GM06990 (cell line): ENCODE data around the gene XRN2.

ENCODE experiments used
- DNase-seq: peaks from one replicate; pipeline ENCODE4 v3.0.0-alpha.2; 2011; ENCODE audit not compliant: insufficient read length; ENCODE audit errors: extremely low read depth
- H3K27me3 ChIP-seq: replicated peaks from 2 replicates; pipeline ENCODE4 v1.6.0; 2011; ENCODE audit warnings: low read length; ENCODE audit not compliant: control insufficient read depth, insufficient read depth
- H3K36me3 ChIP-seq: 2 replicates; pipeline ENCODE4 v1.5.1; 2011; ENCODE audit warnings: low read length; ENCODE audit not compliant: control insufficient read depth, insufficient read depth
- H3K4me3 ChIP-seq: replicated peaks from 2 replicates; pipeline ENCODE4 v1.5.1; 2011; ENCODE audit warnings: low read depth, mild to moderate bottlenecking, control low read depth, low read length
- TF ChIP-seq, protein P1 (sequence below): IDR thresholded peaks from 2 replicates; pipeline ENCODE4 v1.5.1; 2011; ENCODE audit warnings: low read length, control low read depth, mild to moderate bottlenecking, inconsistent platforms; ENCODE audit not compliant: insufficient read depth, poor library complexity, severe bottlenecking

Gene XRN2

GRCh38 chr20:21272679-21273078 lies 30.5 kb upstream of the XRN2 start:
- DNase-seq = peak; percentile 39
- TF ChIP-seq, protein P1, sequence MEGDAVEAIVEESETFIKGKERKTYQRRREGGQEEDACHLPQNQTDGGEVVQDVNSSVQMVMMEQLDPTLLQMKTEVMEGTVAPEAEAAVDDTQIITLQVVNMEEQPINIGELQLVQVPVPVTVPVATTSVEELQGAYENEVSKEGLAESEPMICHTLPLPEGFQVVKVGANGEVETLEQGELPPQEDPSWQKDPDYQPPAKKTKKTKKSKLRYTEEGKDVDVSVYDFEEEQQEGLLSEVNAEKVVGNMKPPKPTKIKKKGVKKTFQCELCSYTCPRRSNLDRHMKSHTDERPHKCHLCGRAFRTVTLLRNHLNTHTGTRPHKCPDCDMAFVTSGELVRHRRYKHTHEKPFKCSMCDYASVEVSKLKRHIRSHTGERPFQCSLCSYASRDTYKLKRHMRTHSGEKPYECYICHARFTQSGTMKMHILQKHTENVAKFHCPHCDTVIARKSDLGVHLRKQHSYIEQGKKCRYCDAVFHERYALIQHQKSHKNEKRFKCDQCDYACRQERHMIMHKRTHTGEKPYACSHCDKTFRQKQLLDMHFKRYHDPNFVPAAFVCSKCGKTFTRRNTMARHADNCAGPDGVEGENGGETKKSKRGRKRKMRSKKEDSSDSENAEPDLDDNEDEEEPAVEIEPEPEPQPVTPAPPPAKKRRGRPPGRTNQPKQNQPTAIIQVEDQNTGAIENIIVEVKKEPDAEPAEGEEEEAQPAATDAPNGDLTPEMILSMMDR = no peak
- Histone ChIP-seq H3K36me3 (no peaks in the 10 kb centered on the region), H3K27me3 (no peaks in the 10 kb centered on the region), H3K4me3 (no peak overlapping the region; the same call in 1 of the 2 replicates)

GRCh38 chr20:21273755-21274386 lies 29.3 kb upstream of the XRN2 start:
- Histone ChIP-seq H3K36me3 (no peaks in the 10 kb centered on the region), H3K4me3 (no peak overlapping the region), H3K27me3 (no peaks in the 10 kb centered on the region)
- TF ChIP-seq, protein P1 = no peak
- no peak for DNase-seq

GRCh38 chr20:21278829-21279228 lies 24.3 kb upstream of the XRN2 start:
- Histone ChIP-seq H3K27me3 (no peaks in the 10 kb centered on the region), H3K36me3 (no peaks in the 10 kb centered on the region), H3K4me3 (no peak overlapping the region)
- no peak for DNase-seq
- TF ChIP-seq, protein P1 = no peak

- TF ChIP-seq, protein P1 = no peak
- no peak for DNase-seq
- H3K4me3 ChIP-seq = no peak overlapping the region
- H3K36me3 ChIP-seq = no peaks in the 10 kb centered on the region
- no peaks in the 10 kb centered on the region for H3K27me3 ChIP-seq
Observed at GRCh38 chr20:21279706-21280521, 23.2 kb upstream of the XRN2 start.

GRCh38 chr20:21280522-21281016 lies 22.6 kb upstream of the XRN2 start:
- no peaks in the 10 kb centered on the region for H3K36me3 ChIP-seq
- no peak for DNase-seq
- no peaks in the 10 kb centered on the region for H3K27me3 ChIP-seq
- no peak overlapping the region for H3K4me3 ChIP-seq
- TF ChIP-seq, protein P1 = no peak
